ENCODE results near the gene MED12L.

DNA sequence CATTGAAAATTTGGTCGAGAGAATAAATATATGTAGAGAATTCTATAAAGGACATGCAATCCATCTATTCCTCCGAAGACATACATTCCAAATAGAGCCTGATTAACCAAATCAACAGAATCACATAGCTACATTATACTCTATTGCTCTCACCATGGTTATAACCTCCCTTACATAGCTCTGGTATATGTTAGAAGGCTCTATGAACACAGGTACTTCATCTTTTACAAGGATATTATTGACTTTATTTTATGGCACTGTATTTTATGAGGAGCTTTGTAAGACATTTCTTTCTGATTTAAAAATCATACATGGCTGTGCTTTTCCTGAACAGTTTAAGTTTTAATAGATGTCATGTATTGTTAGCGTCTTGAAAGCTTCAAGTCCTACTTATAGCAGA lies 370.6 kb downstream of the MED12L start:
- TF ChIP-seq POLR2A (IDR thresholded peaks at IDR 0.05) (no peak), POLR2AphosphoS5 (IDR thresholded peaks at IDR 0.05) (no peak)
- TF ChIP-seq, protein P1, sequence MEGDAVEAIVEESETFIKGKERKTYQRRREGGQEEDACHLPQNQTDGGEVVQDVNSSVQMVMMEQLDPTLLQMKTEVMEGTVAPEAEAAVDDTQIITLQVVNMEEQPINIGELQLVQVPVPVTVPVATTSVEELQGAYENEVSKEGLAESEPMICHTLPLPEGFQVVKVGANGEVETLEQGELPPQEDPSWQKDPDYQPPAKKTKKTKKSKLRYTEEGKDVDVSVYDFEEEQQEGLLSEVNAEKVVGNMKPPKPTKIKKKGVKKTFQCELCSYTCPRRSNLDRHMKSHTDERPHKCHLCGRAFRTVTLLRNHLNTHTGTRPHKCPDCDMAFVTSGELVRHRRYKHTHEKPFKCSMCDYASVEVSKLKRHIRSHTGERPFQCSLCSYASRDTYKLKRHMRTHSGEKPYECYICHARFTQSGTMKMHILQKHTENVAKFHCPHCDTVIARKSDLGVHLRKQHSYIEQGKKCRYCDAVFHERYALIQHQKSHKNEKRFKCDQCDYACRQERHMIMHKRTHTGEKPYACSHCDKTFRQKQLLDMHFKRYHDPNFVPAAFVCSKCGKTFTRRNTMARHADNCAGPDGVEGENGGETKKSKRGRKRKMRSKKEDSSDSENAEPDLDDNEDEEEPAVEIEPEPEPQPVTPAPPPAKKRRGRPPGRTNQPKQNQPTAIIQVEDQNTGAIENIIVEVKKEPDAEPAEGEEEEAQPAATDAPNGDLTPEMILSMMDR (IDR thresholded peaks at IDR 0.05): no peak

Measured in breast epithelium (tissue), 3 donors.